Prostate gland (tissue), 2 donors: ENCODE data around the gene SLC25A24. TPM values are rescaled to one million over a fixed set of nuclear protein-coding genes. Genes with fewer than 3 reads are reported as not detected.
A peak's percentile ranks its signal among the peaks of the same experiment; 100 is the strongest.
"Not testable (repeated sequence)": the region's sequence is repeated elsewhere in the genome, so short reads cannot be mapped to it uniquely, and the experiment has no call there.

Source experiments
- DNase-seq: peaks from one replicate; pipeline ENCODE4 v3.0.0-alpha.2; 2019; ENCODE audit warnings: low spot score
- H3K27ac ChIP-seq, 2 donors: fragments of 200-600 bp; sonication (generic); 2 replicates each; pipeline ENCODE4 v1.5.1; 2017 to 2019
- H3K27me3 ChIP-seq: fragments of 200-600 bp; sonication (generic); replicated peaks from 2 replicates; pipeline ENCODE4 v1.5.1; 2019; ENCODE audit not compliant: insufficient read depth
- H3K36me3 ChIP-seq, 2 donors: fragments of 200-600 bp; sonication (generic); 1 replicate in 1 of 2; 2 replicates in 1 of 2; pipeline versions ENCODE4 v1.5.1 to v1.8.1; 2017 to 2019
- H3K4me1 ChIP-seq: fragments of 200-600 bp; sonication (generic); replicated peaks from 2 replicates; pipeline ENCODE4 v1.5.1; 2019
- H3K4me3 ChIP-seq, 2 donors: fragments of 200-600 bp; sonication (generic); 2 replicates each; pipeline ENCODE4 v1.5.1; 2017 to 2019
- H3K9me3 ChIP-seq: fragments of 200-600 bp; sonication (generic); 2 replicates; pipeline ENCODE4 v1.5.1; 2017
- POLR2A ChIP-seq: fragments of 450-650 bp; IDR thresholded peaks from one replicate; pipeline ENCODE4 v1.6.1; 2016; ENCODE audit warnings: antibody characterized with exemption, mild to moderate bottlenecking
- POLR2AphosphoS5 ChIP-seq: sonication (generic); formaldehyde crosslinking; IDR thresholded peaks from one replicate; pipeline ENCODE4 v1.6.1; 2017; ENCODE audit warnings: antibody characterized with exemption
- WGBS: methylation state at CpG from one replicate; pipeline ENCODE4 v1.1.5; 2018; 5-methylcytosine and 5-hydroxymethylcytosine counted together
- intact Hi-C: fragments of 100-400 bp; cut with DNase I; formaldehyde crosslinking; loops from one replicate; pipeline ENCODE4 v1.14.2; 2022
- total RNA-seq, 2 donors: library from RNA; depleted of rRNA; stranded (reverse); fragments of >200 nt; gene quantifications; one replicate each; pipeline ENCODE4 v1.1.0, GENCODE V29; 2016
- TF ChIP-seq, protein P1 (sequence below), 4 experiments: fragments of 200-600 bp in 2 of 4; fragments of 450-650 bp in 2 of 4; sonication (generic) in 2 of 4; IDR thresholded peaks; 1 replicate in 3 of 4; 2 replicates in 1 of 4; pipeline ENCODE4 v1.5.1; 2016 to 2019; ENCODE audit warnings: antibody characterized with exemption in 4 of 4, mild to moderate bottlenecking in 2 of 4, moderate library complexity in 2 of 4

Gene SLC25A24
- total RNA-seq, 2 donors from 2014 or later, result 14.9 to 17.6 TPM

DNA sequence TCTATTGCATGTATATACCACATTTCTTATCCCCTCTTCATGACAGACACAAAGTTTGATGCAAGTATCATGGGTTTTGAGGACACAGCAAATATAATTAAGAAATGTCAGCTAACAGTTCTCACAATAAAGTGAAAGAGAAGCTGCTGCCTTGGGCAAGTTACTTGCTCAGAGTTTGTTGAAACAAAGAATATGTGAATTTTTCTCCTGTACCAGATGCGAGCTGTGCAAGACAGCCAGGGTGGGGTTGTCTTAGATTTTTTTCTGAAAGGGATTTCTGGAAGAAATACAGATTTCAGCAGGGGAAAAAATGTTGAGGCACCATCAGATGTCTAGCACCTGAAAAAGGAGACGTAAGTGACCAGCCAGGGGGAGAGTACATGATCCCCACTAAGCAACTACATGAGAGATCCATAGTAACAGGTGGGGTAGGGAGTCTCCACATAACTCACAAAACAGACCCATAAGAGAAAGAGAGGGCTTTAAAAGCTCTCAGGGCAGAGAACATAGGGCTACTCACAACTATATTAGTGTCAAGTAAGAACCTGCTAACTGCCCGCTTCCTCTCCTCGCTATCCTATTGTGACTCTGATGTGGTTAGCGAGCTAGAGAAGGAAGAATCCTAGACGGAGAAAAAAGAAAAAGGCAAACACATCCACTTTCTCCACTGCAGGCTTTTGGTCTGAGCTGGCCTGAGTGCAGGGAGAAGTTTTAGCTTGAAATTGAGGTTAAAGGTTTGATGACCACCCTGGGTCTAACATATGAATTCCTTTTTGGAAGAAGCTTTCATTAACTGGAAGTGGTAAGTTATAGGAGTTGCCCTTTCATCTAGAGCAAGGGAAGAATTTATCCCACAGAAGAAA is 16.1 kb upstream of the SLC25A24 start:
- H3K27ac ChIP-seq, H3K27me3 ChIP-seq, H3K9me3 ChIP-seq, H3K4me1 ChIP-seq, DNase-seq, H3K36me3 ChIP-seq, intact Hi-C loops, H3K4me3 ChIP-seq: not testable (repeated sequence)
- WGBS, result 60% methylated on average over 6 of the region's 6 CpGs

DNA sequence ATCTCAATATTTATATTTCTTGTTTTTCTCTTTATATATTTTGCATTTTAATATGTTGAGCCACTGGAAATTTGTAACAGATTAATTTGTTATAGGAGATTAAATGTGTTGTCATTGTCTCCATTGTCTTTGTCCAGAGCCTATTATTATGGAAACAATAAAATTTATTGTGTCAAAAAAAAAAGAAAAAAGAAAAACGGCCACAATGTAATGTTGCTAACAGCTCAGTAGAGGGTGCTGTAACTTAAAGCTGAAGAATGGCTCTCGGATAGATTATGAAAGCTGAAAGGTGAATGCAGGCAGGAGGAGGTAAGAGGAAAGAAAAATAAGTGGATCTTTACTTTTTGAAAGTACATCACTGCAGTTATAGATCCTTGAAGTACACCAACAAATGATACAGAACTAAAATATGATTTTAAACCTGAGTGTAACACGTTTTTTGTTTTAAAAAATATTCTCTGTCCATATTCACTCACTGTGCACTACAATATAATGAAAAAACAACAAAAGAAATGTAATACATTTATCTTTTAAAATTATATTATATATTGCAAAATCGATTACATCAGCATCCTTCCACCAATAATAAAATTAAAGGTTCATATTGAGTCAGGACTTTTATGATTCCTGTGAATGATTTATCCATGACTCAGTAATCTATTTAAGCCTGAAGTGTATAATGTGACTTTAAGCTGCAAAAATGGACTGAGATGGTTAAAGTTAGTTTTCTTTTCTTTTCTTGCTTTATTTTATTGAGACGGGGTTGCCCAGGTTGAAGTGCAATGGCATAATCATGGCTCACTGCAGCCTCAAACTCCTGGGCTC is 14.7 kb upstream of the SLC25A24 start:
- DNase-seq, H3K27me3 ChIP-seq, H3K4me1 ChIP-seq, H3K4me3 ChIP-seq, intact Hi-C loops, H3K36me3 ChIP-seq, H3K9me3 ChIP-seq, H3K27ac ChIP-seq: not testable (repeated sequence)
- TF ChIP-seq, protein P1, sequence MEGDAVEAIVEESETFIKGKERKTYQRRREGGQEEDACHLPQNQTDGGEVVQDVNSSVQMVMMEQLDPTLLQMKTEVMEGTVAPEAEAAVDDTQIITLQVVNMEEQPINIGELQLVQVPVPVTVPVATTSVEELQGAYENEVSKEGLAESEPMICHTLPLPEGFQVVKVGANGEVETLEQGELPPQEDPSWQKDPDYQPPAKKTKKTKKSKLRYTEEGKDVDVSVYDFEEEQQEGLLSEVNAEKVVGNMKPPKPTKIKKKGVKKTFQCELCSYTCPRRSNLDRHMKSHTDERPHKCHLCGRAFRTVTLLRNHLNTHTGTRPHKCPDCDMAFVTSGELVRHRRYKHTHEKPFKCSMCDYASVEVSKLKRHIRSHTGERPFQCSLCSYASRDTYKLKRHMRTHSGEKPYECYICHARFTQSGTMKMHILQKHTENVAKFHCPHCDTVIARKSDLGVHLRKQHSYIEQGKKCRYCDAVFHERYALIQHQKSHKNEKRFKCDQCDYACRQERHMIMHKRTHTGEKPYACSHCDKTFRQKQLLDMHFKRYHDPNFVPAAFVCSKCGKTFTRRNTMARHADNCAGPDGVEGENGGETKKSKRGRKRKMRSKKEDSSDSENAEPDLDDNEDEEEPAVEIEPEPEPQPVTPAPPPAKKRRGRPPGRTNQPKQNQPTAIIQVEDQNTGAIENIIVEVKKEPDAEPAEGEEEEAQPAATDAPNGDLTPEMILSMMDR (IDR thresholded peaks at IDR 0.05), result peak in 2 of 4 experiments; percentile 16 to 17
- 14% methylated on average over 4 of the region's 5 CpGs for WGBS

DNA sequence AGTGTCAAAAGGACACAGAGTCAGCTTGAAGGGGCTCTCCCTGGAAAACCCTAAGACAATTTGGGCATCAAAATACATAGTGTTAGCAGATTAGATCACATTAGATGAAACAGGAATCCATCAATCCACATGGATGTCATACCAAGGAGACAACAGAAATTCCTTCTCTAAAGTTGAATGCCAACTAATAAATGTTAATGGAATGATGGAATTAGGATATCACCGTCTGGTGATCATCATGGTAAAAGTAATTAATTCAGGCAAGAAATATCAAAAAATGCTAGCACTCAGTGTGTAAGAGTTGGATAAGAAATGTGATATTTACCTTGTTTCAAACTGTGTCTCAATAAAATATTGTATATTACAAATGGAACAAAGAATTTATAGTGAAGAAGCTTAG is 10.9 kb upstream of the SLC25A24 start:
- Histone ChIP-seq H3K4me3 (no peak overlapping the region), H3K27ac (no peak overlapping the region), H3K36me3 (no peaks in the 10 kb centered on the region), H3K27me3 (no peaks in the 10 kb centered on the region), H3K4me1 (no peaks in the 10 kb centered on the region), H3K9me3 (no peaks in the 10 kb centered on the region)
- DNase-seq, result no peak
- intact Hi-C loops, result no loop called here
- WGBS, result 74% methylated on average over 1 of the region's 1 CpG
- TF ChIP-seq, protein P1 (IDR thresholded peaks at IDR 0.05), result no peak
- TF ChIP-seq POLR2A, result no peak
- no peak for TF ChIP-seq POLR2AphosphoS5

DNA sequence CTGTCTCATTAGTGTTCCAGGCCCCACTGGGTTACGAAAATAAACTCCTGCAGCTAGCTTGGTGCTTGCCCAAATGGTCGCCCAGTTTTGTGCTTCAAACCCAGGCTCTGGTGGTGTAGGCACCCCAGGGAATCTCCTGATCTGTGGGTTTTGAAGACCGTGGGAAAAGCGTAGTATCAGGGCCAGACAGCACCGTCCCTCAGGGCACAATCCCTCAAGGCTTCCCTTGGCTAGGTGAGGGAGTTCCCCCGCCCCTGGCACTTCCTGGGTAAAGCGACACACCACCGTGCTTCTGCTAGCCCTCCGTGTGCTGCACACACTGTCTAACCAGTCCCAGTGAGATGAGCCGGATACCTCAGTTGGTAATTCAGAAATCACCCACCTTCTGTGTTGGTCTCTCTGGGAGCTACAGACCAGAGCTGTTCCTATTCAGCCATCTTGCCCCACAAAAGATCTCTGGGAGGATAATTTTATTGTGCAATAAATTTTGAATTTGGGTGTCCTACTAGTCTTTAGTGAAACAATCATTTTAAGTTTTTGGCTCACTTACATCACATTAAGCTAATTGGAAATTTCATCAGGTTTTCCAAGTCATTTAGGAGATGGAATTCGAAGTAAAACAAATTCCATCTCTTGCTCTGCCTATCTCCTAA is 9.4 kb upstream of the SLC25A24 start:
- Histone ChIP-seq H3K4me3 (no peak overlapping the region), H3K27ac (no peak overlapping the region), H3K36me3 (no peaks in the 10 kb centered on the region), H3K4me1 (no peaks in the 10 kb centered on the region), H3K9me3 (no peaks in the 10 kb centered on the region), H3K27me3 (no peaks in the 10 kb centered on the region)
- no peak for DNase-seq
- intact Hi-C loops, result no loop called here
- TF ChIP-seq POLR2AphosphoS5, result no peak
- TF ChIP-seq, protein P1 (IDR thresholded peaks at IDR 0.05), result no peak
- TF ChIP-seq POLR2A, result no peak
- WGBS, result 70% methylated on average over 11 of the region's 11 CpGs

DNA sequence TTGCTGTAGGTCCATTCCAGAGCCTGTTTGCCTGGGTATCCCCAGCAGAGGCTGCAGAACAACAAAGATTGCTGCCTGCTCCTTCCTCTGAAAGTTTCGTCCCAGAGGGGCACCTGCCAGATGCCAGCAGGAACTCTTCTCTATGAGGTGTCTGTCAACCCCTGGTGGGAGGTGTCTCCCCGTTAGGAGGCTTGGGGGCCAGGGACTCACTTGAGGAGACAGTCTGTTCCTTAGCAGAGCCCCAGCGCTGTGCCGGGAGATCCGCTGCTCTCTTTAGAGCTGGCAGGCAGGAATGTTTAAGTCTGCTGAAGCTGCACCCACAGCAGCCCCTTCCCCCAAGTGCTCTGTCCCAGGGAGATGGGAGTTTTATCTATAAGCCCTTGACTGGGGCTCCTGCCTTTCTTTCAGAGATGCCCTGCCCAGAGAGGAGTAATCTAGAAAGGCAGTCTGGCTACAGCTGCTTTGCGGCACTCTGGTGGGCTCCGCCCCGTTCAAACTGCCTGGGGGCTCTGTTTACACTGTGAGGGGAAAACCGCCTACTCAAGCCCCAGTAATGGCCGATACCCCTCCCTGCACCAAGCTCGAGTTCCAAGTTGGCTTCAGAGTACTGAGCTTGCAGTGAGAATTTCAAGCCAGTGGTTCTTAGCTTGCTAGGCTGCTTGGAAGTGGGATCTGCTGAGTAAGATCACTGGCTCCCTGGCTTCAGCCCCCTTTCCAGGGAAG is 8.7 kb upstream of the SLC25A24 start:
- no peak overlapping the region for H3K27ac ChIP-seq
- no peak overlapping the region for H3K4me3 ChIP-seq
- no peaks in the 10 kb centered on the region for H3K4me1 ChIP-seq
- no peak for DNase-seq
- intact Hi-C loops, result no loop called here
- TF ChIP-seq POLR2AphosphoS5 (no peak), POLR2A (no peak)
- TF ChIP-seq, protein P1 (IDR thresholded peaks at IDR 0.05), result no peak
- H3K9me3 ChIP-seq, result no peaks in the 10 kb centered on the region
- WGBS, result 34% methylated on average over 11 of the region's 11 CpGs
- H3K36me3 ChIP-seq, result no peaks in the 10 kb centered on the region
- H3K27me3 ChIP-seq, result no peaks in the 10 kb centered on the region

DNA sequence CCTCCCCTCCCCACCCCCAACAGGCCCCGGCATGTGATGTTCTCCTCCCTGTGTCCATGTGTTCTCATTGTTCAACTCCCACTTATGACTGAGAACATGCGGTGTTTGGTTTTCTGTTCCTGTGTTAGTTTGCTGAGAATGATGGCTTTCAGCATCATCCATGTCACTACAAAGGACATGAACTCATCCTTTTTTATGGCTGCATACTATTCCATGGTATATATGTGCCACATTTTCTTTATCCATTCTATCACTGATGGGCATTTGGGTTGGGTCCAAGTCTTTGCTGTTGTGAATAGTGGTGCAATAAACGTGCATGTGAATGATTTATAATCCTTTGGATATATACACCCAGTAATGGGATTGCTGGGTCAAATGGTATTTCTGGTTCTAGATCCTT is 3.4 kb upstream of the SLC25A24 start:
- H3K27me3 ChIP-seq, intact Hi-C loops, H3K27ac ChIP-seq, H3K4me1 ChIP-seq, DNase-seq, H3K4me3 ChIP-seq, H3K36me3 ChIP-seq, H3K9me3 ChIP-seq: not testable (repeated sequence)
- WGBS, result 93% methylated on average over 3 of the region's 3 CpGs
